ENCODE results near the gene EAPP.

DNA sequence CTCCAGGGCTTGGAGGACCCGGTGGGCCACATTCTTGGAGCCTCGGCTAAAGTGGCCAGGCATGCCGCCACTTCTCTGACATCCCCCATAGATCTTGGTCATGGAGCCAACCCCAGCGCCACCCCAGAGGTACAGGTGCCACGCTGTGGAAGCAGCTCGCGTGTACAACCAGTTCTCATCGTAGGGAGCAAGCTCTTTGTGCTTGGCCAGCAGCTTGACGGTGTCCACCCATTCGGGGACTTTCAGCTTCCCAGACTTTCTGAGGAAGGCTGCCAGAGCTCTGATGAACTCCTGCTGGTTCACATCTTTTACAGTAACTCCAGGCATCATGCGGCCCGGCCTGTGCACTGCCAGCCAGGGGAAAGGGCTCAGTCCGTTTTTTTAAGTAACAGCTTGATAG lies 29.3 kb upstream of the EAPP start:
- TF ChIP-seq, protein P1, sequence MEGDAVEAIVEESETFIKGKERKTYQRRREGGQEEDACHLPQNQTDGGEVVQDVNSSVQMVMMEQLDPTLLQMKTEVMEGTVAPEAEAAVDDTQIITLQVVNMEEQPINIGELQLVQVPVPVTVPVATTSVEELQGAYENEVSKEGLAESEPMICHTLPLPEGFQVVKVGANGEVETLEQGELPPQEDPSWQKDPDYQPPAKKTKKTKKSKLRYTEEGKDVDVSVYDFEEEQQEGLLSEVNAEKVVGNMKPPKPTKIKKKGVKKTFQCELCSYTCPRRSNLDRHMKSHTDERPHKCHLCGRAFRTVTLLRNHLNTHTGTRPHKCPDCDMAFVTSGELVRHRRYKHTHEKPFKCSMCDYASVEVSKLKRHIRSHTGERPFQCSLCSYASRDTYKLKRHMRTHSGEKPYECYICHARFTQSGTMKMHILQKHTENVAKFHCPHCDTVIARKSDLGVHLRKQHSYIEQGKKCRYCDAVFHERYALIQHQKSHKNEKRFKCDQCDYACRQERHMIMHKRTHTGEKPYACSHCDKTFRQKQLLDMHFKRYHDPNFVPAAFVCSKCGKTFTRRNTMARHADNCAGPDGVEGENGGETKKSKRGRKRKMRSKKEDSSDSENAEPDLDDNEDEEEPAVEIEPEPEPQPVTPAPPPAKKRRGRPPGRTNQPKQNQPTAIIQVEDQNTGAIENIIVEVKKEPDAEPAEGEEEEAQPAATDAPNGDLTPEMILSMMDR (IDR thresholded peaks at IDR 0.05): no peak
- TF ChIP-seq POLR2A (IDR thresholded peaks at IDR 0.05): no peak
